22Rv1 (cell line): ENCODE data around the gene MX2.

Experiments used
- CTCF ChIP-seq: fragments of 450-650 bp; IDR thresholded peaks from 2 replicates; pipeline ENCODE4 v1.5.1; 2017; ENCODE audit warnings: mild to moderate bottlenecking
- ZFX ChIP-seq: fragments of 450-650 bp; IDR thresholded peaks from 2 replicates; pipeline ENCODE4 v1.6.1; 2017; ENCODE audit warnings: antibody characterized with exemption, borderline replicate concordance

GRCh38 chr21:41418956-41419680 lies 57.3 kb downstream of the MX2 start:
- TF ChIP-seq CTCF (no peak), ZFX (no peak)
